Heart left ventricle (tissue), 16 donors: Measurements from ENCODE around the gene QSOX2. TPM values are rescaled to one million over a fixed set of nuclear protein-coding genes. Genes with fewer than 3 reads are reported as not detected.

Experiments
- ATAC-seq, 4 donors: fragments of 200-7000 bp; cut with Tn5 transposase; one replicate each; pipeline ENCODE4 v1.9.1; 2020 to 2022; ENCODE audit warnings: moderate library complexity in 4 of 4, mild to moderate bottlenecking in 3 of 4, moderate number of reproducible peaks in 1 of 4
- DNase-seq, 5 donors: peaks; one replicate each; pipeline ENCODE4 v3.0.0-alpha.2; 2020
- H3K27ac ChIP-seq, 12 donors: fragments of 200-600 bp; sonication (generic) in 4 of 12; one replicate each; pipeline versions ENCODE4 v1.5.0 to v1.8.0; 2016 to 2022; ENCODE audit warnings: mild to moderate bottlenecking in 2 of 12
- H3K27me3 ChIP-seq, 9 donors: fragments of 200-600 bp; sonication (generic) in 2 of 9; one replicate each; pipeline versions ENCODE4 v1.5.1 to v1.8.0; 2016 to 2022; ENCODE audit warnings: mild to moderate bottlenecking in 3 of 9
- H3K36me3 ChIP-seq, 9 donors: fragments of 200-600 bp; sonication (generic) in 2 of 9; one replicate each; pipeline versions ENCODE4 v1.5.0 to v1.8.0; 2018 to 2022; ENCODE audit warnings: mild to moderate bottlenecking in 2 of 9
- H3K4me1 ChIP-seq, 12 donors: fragments of 200-600 bp; sonication (generic) in 4 of 12; one replicate each; pipeline versions ENCODE4 v1.5.0 to v1.8.0; 2016 to 2022; ENCODE audit warnings: mild to moderate bottlenecking in 3 of 12
- H3K4me3 ChIP-seq, 12 donors: fragments of 200-600 bp; sonication (generic) in 4 of 12; one replicate each; pipeline versions ENCODE4 v1.5.0 to v1.8.0; 2017 to 2022; ENCODE audit warnings: mild to moderate bottlenecking in 9 of 12, moderate library complexity in 4 of 12
- H3K9me3 ChIP-seq, 12 donors: fragments of 200-600 bp; sonication (generic) in 4 of 12; one replicate each; pipeline versions ENCODE4 v1.5.0 to v1.8.0; 2016 to 2022; ENCODE audit warnings: mild to moderate bottlenecking in 1 of 12
- POLR2A ChIP-seq, 2 donors: fragments of 450-650 bp; IDR thresholded peaks; one replicate each; pipeline ENCODE4 v1.6.1; 2017; ENCODE audit warnings: antibody characterized with exemption in 2 of 2, mild to moderate bottlenecking in 2 of 2, moderate library complexity in 2 of 2
- WGBS, 4 donors: extraction: QIAGEN DNeasy Blood & Tissue Kit in 2 of 4; methylation state at CpG; one replicate each; pipeline versions ENCODE4 v1.1.5 to v1.1.7; 2013 to 2018; 5-methylcytosine and 5-hydroxymethylcytosine counted together
- intact Hi-C, 10 donors: fragments of 100-400 bp; cut with DNase I; formaldehyde crosslinking; loops; one replicate each; pipeline versions ENCODE4 v1.11.1 to v1.14.2; 2022
- polyA plus RNA-seq, 2 donors: library from polyadenylated mRNA; stranded (reverse); fragments of 200-250 nt; gene quantifications; one replicate each; pipeline ENCODE4 v1.2.3, GENCODE V29; 2013
- total RNA-seq, 9 donors: library from RNA; depleted of rRNA in 2 of 9; stranded (reverse); fragments of >200 nt in 2 of 9; fragmentation: NEBNext Ultra II Directional in 3 of 9; extraction: Animal tissue kit (Norgen Biotek cat#: 25700) in 3 of 9; gene quantifications; one replicate each; pipeline versions ENCODE4 v1.1.0 to v1.2.4, GENCODE V29; 2016 to 2023
- TF ChIP-seq, protein P1 (sequence below), 12 donors: fragments of 200-600 bp; sonication (generic) in 4 of 12; IDR thresholded peaks; one replicate each; pipeline versions ENCODE4 v1.5.0 to v1.8.0; 2018 to 2022; ENCODE audit warnings: antibody characterized with exemption in 12 of 12, mild to moderate bottlenecking in 5 of 12
- donor health status: ischemic (EF 13 %, LVEDD 7.1; RV severe dilation, severe dysfunction).
- donor health status: healthy with polysubstance abuse.
- donor health status: DM: no; HTN: yes; CAD: no.
- donor health status: DM: no; HTN: no; CAD: no.
- donor health status: ischemic (EF 25% LVEDD 6.9; RV normal size, moderate dysfunction).
- donor health status: ischemic (EF 25% LVEDD 5.7; RV mildly dilated, moderate dysfunction).
- donor health status: healthy.
- donor health status: DM: yes; HTN: yes; CAD: no.
- donor health status: ischemic (EF 35%, LVEDD 5.7; RV mildly dilated, moderate dysfunction).
- donor health status: nonischemic (EF 11% LVEDD 7.7; RV severe dilation, severe dysfunction).
- donor health status: DM: yes; HTN: yes; CAD: no.
- donor health status: PGD.
- donor health status: ischemic (EF 29% LVEDD 5.4; RV normal size, mild dysfunction).
- donor health status: nonischemic (EF 23%, LVEDD 6.1; RV moderate dilation, normal function).

The QSOX2 gene
- total and polyA plus RNA-seq, 11 donors: 4.3 to 9.9 (median 5.9) TPM

GRCh38 chr9:136178061-136178772 is 67.4 kb downstream of the QSOX2 start:
- TF ChIP-seq, protein P1, sequence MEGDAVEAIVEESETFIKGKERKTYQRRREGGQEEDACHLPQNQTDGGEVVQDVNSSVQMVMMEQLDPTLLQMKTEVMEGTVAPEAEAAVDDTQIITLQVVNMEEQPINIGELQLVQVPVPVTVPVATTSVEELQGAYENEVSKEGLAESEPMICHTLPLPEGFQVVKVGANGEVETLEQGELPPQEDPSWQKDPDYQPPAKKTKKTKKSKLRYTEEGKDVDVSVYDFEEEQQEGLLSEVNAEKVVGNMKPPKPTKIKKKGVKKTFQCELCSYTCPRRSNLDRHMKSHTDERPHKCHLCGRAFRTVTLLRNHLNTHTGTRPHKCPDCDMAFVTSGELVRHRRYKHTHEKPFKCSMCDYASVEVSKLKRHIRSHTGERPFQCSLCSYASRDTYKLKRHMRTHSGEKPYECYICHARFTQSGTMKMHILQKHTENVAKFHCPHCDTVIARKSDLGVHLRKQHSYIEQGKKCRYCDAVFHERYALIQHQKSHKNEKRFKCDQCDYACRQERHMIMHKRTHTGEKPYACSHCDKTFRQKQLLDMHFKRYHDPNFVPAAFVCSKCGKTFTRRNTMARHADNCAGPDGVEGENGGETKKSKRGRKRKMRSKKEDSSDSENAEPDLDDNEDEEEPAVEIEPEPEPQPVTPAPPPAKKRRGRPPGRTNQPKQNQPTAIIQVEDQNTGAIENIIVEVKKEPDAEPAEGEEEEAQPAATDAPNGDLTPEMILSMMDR (IDR thresholded peaks at IDR 0.05): no peak
- TF ChIP-seq POLR2A (IDR thresholded peaks at IDR 0.05): no peak
- Histone ChIP-seq H3K9me3 (no peaks in the 10 kb centered on the region), H3K27ac (no peak overlapping the region), H3K4me3 (no peak overlapping the region), H3K4me1 (no peaks in the 10 kb centered on the region), H3K27me3 (peaks cover 0 to 9% (median 5%) of the 10 kb centered on the region in 9 donors), H3K36me3 (no peaks in the 10 kb centered on the region)
- WGBS, 4 donors: 78 to 84% (median 82%) methylated on average over 18 to 21 of the region's 21 CpGs
- intact Hi-C loops: no loop called here
- DNase-seq: no peak
- ATAC-seq: no peak

GRCh38 chr9:136177224-136177623 is 68.4 kb downstream of the QSOX2 start:
- Histone ChIP-seq H3K27ac (no peak overlapping the region), H3K36me3 (no peaks in the 10 kb centered on the region), H3K4me3 (no peak overlapping the region), H3K27me3 (peaks cover 0 to 10% (median 2%) of the 10 kb centered on the region in 9 donors), H3K9me3 (no peaks in the 10 kb centered on the region), H3K4me1 (no peaks in the 10 kb centered on the region)
- no peak for DNase-seq
- no peak for TF ChIP-seq POLR2A (IDR thresholded peaks at IDR 0.05)
- TF ChIP-seq, protein P1 (IDR thresholded peaks at IDR 0.05): no peak
- ATAC-seq: no peak
- intact Hi-C loops: no loop called here
- WGBS, 4 donors: 85 to 93% (median 89%) methylated on average over 11 to 14 of the region's 14 CpGs

DNA sequence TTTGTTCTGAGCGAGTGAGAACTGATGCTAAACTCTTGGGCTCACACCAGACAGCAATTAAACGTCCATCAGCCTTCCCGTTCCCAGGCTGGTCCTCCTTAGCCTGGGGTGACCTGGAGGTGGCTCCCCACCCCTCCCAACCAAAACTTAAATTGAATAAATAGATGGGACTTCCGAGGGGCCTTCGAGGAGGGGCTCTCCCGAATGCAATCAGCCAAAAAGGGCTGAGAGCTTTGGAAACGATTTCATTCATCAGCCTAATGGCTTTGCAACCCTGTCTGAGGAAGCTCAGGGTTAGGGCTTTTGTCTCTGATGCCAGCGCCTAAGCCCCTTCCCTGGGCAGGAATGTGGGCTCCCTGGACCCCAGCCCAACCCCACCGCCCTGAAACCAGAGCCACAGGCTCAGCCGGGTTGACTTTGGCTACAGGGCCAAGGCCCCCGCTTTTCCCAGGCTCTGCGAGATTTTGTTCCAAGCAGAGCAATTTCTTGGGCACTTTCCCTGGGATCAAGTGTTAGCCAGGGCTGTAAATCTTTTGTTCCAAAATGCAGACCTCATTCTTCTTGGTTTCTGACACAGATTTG is 69.9 kb downstream of the QSOX2 start:
- no peaks in the 10 kb centered on the region for H3K4me1 ChIP-seq
- no peaks in the 10 kb centered on the region for H3K9me3 ChIP-seq
- no peak overlapping the region for H3K27ac ChIP-seq
- no peaks in the 10 kb centered on the region for H3K36me3 ChIP-seq
- 54 to 70% (median 64%) methylated on average over 12 of the region's 12 CpGs for WGBS, 4 donors
- ATAC-seq (no peak), DNase-seq (no peak)
- intact Hi-C loops: no loop called here
- no peak overlapping the region for H3K4me3 ChIP-seq
- TF ChIP-seq, protein P1 (IDR thresholded peaks at IDR 0.05): no peak
- no peak for TF ChIP-seq POLR2A (IDR thresholded peaks at IDR 0.05)
- peaks cover 0 to 24% (median 8%) of the 10 kb centered on the region in 9 donors for H3K27me3 ChIP-seq

DNA sequence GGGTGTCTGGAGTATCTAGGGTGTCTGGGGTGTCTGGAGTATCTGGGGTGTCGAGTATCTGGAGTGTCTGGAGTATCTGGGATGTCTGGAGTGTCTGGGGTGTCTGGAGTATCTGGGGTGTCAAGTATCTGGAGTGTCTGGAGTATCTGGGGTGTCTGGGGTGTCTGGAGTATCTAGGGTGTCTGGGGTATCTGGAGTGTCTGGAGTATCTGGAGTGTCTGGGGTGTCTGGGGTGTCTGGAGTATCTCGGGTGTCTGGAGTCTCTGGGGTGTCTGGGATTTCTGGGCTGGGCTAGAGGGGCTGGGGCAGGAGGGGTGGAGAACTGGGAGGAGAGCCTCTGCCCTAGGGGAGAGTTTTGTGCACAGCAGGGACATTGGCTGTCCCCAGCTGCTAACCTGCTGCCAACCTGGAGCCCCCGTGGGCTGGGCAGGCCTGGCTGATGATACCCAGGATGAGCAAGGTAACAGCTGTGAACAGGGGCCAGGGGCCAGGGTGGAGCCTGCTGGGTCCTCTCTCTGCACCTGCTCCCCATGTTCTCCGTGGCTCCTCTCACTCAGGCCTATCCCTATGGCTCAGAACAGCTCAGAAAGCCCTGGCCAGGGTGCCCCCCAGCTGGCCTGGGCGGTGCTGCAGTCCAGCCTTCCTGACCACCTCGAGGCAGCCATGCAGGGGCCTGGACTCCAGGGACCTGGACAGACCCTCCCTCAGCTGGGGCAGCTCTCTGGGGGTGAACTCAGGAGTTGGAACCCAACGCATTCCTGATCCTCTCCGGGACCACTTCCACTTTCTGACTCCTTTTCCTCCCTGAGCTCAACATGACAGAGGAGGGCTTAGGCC is 70.6 kb downstream of the QSOX2 start:
- Histone ChIP-seq H3K4me3 (no peak overlapping the region), H3K27me3 (peaks cover 0 to 32% (median 14%) of the 10 kb centered on the region in 9 donors), H3K27ac (no peak overlapping the region), H3K4me1 (no peaks in the 10 kb centered on the region), H3K36me3 (no peaks in the 10 kb centered on the region), H3K9me3 (no peaks in the 10 kb centered on the region)
- WGBS, 4 donors: 50 to 63% (median 61%) methylated on average over 6 to 8 of the region's 8 CpGs
- DNase-seq: peak in 1 of 5 donors; percentile 53
- intact Hi-C loops: loop anchor here in 3 of 10 donors (5.0 kb wide), 3 partner anchors 92 to 112 kb away; no protein-coding TSS in a partner anchor
- TF ChIP-seq, protein P1 (IDR thresholded peaks at IDR 0.05): no peak
- TF ChIP-seq POLR2A (IDR thresholded peaks at IDR 0.05): no peak
- no peak for ATAC-seq
